HG03045 (cell line): ENCODE data around the gene ISOC2.
A peak's percentile ranks its signal among the peaks of the same experiment; 100 is the strongest.

Experiments
- ATAC-seq: cut with Tn5 transposase; IDR thresholded peaks from one replicate; pipeline ENCODE4 v1.9.1; 2021; ENCODE audit warnings: mild to moderate bottlenecking, moderate library complexity; ENCODE audit not compliant: unreplicated experiment

ISOC2 gene

GRCh38 chr19:55479451-55480230 lies 18.2 kb upstream of the ISOC2 start:
- no peak for ATAC-seq

DNA sequence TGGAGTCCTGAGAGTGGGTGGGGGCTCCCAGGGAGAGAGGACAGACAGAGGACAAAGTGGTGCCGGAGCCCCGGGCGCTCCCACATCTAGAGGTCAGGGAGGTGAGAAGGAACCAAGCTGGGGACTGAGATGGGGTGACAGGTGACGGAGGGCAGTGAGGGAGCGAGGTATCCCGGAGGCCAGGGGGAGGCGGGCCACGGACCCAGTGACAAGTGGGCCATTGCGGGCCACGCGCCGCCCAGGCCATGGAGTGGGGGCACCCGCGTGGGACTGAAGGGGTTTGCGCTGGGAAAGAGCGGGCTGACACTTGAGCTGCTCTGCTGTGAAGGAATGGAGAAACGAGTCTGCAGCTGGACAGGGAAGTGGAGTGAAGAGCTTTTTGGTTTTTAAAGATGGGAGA lies 17.6 kb upstream of the ISOC2 start:
- ATAC-seq = no peak

GRCh38 chr19:55478364-55478763 lies 16.9 kb upstream of the ISOC2 start:
- no peak for ATAC-seq

GRCh38 chr19:55477905-55478304 lies 16.5 kb upstream of the ISOC2 start:
- ATAC-seq = no peak

GRCh38 chr19:55476100-55476775 lies 14.8 kb upstream of the ISOC2 start, which contains the start of gene ZNF628:
ZNF628 (plus strand) TSS chr19:55476617; CDS start chr19:55479911, 3,294 bp downstream.
- ATAC-seq = peak; percentile 86

- ATAC-seq = no peak
These were observed 13.1 kb upstream of the ISOC2 start for GRCh38 chr19:55474269-55475265.

GRCh38 chr19:55473225-55474012 lies 12.0 kb upstream of the ISOC2 start:
- ATAC-seq = no peak

DNA sequence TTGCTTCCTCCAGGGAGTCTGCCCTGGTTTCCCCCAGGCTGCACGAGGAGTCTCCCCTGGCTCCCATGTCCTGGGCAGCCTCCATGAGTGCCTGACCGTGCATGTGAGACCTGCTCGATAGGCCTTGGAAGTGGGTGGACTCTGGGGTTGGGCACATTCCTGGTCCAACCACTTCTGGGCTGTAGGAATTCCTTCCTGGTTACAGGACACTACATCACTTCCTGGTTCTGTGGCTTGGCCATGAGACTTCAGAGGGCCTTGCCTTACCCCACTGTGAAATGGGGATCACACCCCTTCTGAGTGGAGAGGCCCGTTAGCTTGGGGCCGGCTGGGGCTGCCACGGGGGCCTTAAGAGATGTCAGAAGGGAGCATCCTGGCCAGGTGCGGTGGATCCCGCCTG lies 11.0 kb upstream of the ISOC2 start:
- ATAC-seq = no peak

DNA sequence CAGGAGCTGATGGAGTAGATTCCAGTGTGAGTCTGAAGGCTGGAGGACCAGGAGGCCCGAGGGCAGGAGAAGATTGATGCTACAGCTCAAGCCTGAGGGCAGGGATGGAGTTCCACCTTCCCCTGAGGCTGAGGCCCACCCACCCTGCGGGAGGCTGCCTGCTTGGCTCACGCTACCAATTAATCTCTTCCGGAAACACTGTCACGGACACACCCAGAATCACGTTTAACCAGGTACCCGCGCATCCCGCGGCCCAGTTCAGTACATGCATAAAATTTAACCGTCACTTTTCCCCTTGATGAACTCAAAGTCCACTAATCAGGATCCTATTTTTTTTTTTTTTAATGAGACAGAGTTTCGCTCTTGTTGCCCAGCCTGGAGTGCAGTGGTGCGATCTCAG lies 9.8 kb upstream of the ISOC2 start:
- ATAC-seq = no peak

DNA sequence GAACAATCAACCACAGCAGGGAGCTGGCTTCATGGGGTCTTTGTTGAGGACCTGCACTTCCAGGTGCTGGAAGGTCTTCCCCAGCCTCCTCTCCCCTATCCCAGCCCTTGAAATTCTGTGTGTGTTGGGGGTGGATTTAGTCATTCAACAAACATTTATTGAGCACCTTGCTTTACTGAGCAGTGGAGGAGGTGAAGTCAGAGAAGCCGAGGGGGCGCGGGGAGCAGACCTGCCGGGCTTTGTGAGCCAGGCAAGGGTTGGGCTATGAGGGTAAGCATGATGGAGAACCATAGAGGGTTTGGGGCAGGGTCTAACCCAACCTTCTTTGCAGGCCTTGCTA lies 6.6 kb upstream of the ISOC2 start:
- ATAC-seq = no peak

DNA sequence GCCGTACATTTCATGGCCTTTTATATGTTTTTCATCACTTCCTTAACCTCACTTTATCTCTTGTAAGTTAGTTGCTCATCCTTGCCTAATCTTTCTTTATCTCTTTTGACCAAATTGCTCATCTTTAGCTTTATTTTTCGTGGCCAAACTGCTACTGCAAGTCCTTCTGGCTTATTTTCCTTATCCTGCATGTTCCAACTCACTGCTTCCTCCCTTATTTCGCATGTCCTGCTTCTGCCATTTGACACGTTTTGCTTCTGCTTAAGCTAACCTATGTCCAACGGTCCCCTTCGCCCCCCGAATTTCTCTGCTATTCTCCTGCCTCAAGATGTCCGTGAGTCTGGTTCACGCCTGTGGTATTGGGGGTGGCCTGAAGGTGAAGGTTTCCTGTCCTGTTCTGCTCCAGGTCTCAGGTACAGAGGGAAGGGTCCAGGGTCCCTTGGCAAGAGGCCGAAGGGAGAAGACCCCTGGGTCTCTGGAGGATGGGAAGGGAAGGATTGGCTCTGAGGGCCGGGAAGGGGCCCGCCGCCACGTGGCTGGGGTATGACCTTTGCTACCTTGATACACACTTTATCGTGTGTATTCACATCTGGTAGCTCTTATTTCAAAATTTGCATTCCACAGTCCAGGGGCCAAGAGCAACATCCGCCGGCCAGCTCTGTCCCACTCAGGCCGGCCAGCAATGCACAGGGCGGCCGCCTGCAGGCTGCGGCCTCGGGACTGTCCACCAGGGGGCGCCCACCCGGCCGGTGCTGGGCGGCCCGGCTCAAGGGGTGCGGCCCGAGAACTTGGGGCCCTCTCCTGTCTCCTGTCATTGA lies 6.0 kb upstream of the ISOC2 start:
- peak; percentile 66 for ATAC-seq

GRCh38 chr19:55466241-55466614 lies 4.8 kb upstream of the ISOC2 start:
- no peak for ATAC-seq

- ATAC-seq = no peak
These were observed 4.2 kb upstream of the ISOC2 start for GRCh38 chr19:55465460-55466240.

DNA sequence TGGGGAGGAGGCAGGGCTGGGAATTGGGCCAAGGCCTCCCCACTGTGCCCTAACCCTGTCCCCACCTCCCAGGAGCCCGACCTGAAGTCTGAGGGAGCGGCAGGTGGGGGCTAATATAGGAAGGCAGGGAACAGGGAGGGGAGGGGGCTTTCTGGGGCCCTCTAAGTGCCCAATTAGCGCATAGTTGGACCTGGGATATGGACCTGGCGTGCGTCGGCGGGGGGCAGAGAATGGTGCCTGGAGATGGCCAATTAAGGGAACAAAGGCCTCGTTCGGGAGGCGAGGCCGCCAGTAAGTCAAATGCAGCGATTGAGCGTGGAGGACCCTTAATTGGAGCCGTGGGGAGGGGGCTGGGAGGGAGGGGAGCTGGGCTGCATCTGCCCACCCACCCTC lies 3.2 kb upstream of the ISOC2 start, which contains the start of gene C19orf85:
Gene C19orf85 (minus strand): TSS at position 90 of the 393 bp plus-strand sequence. CDS start 197 bp downstream, outside the sequence.
- ATAC-seq = no peak

- no peak for ATAC-seq
These were observed 2.7 kb upstream of the ISOC2 start for GRCh38 chr19:55464039-55464661.

DNA sequence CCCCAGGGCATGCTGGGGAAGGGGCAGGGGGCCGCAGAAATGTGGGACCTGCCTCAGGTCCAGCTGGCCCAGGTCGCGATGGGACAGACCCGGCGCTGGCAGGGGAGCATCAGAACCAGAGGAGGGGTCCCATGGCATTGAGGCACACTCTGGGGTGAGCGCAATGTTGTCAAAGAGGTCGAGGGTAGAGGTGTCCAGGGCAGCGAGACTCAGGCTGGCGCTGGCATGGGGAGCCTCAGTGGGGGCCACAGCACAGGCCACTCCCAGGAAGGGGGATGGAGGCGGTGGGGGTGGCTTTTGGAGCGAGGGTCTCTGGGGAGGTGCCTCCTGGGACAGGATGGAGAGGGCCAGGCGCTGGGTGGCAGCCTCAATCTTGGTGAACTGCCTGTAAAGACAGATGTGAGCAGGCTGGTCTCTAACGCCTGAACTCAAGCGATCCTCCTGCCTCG lies 2.2 kb upstream of the ISOC2 start:
- no peak for ATAC-seq

DNA sequence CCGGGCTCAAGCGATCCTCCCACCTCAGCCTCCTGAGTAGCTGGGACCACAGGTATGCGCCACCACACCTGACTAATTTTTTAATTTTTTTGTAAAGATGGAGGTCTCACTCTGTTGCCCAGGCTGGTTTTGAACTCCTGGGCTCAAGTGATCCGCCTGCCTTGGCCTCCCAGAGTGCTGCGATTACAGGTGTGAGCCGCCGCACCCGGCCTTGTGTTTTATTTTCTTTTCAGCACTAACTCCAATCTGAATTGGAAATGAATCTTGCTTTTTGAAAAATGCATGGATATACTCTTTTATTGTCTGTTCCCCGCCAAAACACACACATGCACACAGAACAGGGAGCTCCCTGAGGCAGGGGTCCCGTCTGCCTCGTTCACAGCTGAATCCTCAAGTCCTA lies 1.3 kb upstream of the ISOC2 start:
- no peak for ATAC-seq

DNA sequence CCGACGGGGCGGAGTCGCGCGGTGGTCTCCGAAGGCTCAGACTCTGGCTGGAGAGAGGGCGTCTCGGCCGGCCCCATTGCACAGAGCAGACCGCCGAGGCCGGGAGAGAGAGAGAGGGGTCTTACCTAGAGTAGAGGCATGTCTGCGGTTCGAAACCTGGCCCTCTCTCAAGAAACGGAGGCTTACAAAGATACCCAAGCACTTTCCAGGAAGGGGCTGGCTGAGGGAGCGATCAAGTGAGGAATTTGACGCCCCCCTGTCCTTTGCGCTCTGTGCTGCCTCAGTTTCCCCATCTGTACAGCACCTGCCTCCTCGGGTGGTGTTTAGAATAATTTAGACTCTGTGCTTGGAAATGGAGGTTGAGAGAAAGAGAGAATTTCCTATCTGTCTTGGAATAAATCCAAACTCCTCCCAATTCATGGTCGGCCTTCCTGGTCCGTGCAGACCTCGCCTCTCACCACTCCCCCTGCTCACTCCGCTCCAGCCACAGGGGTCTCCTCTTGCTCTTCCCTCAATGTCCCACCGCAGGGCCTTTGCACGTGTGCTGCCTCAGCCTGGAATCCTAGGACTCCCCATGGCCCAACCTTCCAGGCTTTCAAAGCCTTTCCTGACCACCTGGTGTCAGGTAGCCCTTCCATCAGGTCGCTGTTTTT lies 658 bp upstream of the ISOC2 start:
- no peak for ATAC-seq
